GM19238 (cell line): Measurements from ENCODE around the gene RAC3.

Experiments used
- DNase-seq: peaks from one replicate; pipeline ENCODE4 v3.0.0; 2011; ENCODE audit warnings: low spot score; ENCODE audit not compliant: insufficient read length

RAC3 gene

GRCh38 chr17:81998691-81999438, 32.6 kb upstream of the RAC3 start:
- no peak for DNase-seq

- DNase-seq = no peak
Observed at GRCh38 chr17:81999587-81999975, 31.9 kb upstream of the RAC3 start.

- DNase-seq = no peak
Observed at GRCh38 chr17:81999976-82000802, 31.3 kb upstream of the RAC3 start.

- no peak for DNase-seq
Observed at GRCh38 chr17:82000803-82001570, 30.5 kb upstream of the RAC3 start.

- DNase-seq = no peak
Observed at GRCh38 chr17:82001571-82002056, 29.9 kb upstream of the RAC3 start.

- no peak for DNase-seq
Observed at GRCh38 chr17:82003411-82004381, 27.8 kb upstream of the RAC3 start.

GRCh38 chr17:82004517-82005455, 26.7 kb upstream of the RAC3 start:
- no peak for DNase-seq

GRCh38 chr17:82005701-82006348, 25.7 kb upstream of the RAC3 start:
- no peak for DNase-seq

- no peak for DNase-seq
Observed at GRCh38 chr17:82006468-82007227, 24.8 kb upstream of the RAC3 start.

- no peak for DNase-seq
Observed at GRCh38 chr17:82007228-82007494, 24.3 kb upstream of the RAC3 start.

- DNase-seq = no peak
Observed at GRCh38 chr17:82007495-82008257, 23.8 kb upstream of the RAC3 start.

GRCh38 chr17:82008258-82008940, 23.1 kb upstream of the RAC3 start:
- DNase-seq = no peak

GRCh38 chr17:82008941-82009405, 22.5 kb upstream of the RAC3 start:
- no peak for DNase-seq

- no peak for DNase-seq
Observed at GRCh38 chr17:82009413-82009812, 22.1 kb upstream of the RAC3 start.

- DNase-seq = no peak
Observed at GRCh38 chr17:82010575-82011525, 20.6 kb upstream of the RAC3 start.

GRCh38 chr17:82011617-82012187, 19.8 kb upstream of the RAC3 start:
- DNase-seq = no peak
